GM10266 (cell line): ENCODE data around the gene SPARC.
A peak's percentile ranks its signal among the peaks of the same experiment; 100 is the strongest.

Source experiments
- DNase-seq: peaks from one replicate; pipeline ENCODE4 v3.0.0; 2012; ENCODE audit errors: extremely low spot score
- TF ChIP-seq, protein P1 (sequence below): IDR thresholded peaks from 2 replicates; pipeline ENCODE4 v1.5.1; 2012; ENCODE audit warnings: mild to moderate bottlenecking, low read depth; ENCODE audit not compliant: control insufficient read depth, insufficient read depth; ENCODE audit errors: missing control alignments

SPARC gene

DNA sequence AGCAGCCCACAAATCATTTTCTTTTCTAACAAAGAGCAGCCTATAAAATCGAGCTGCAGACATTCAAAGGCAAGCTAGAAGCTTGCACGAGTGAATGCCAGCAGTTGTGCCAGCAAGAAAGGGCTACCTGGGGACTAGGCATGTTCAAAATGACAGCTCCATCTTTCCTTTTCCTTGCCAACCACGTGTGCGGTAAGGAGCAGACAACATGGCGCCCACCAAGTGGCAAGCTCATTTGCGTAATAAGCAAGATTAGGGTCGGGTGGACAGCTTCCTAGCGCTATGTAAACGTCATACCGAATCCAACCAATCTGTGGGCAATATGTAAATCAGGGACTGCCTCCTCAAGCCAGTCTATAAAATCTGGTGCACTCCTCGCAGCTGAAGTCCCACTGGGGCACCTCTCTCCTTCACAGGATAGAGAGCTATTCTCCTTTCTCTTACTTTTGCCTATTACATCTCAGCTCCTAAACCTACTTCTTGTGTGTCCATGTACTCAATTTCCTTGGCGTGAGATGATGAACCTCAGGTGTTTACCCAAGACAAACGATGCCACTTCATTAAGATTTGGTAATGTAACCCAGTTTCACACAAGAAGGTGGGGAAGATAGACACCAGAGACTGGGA is 22.5 kb upstream of the SPARC start:
- TF ChIP-seq, protein P1, sequence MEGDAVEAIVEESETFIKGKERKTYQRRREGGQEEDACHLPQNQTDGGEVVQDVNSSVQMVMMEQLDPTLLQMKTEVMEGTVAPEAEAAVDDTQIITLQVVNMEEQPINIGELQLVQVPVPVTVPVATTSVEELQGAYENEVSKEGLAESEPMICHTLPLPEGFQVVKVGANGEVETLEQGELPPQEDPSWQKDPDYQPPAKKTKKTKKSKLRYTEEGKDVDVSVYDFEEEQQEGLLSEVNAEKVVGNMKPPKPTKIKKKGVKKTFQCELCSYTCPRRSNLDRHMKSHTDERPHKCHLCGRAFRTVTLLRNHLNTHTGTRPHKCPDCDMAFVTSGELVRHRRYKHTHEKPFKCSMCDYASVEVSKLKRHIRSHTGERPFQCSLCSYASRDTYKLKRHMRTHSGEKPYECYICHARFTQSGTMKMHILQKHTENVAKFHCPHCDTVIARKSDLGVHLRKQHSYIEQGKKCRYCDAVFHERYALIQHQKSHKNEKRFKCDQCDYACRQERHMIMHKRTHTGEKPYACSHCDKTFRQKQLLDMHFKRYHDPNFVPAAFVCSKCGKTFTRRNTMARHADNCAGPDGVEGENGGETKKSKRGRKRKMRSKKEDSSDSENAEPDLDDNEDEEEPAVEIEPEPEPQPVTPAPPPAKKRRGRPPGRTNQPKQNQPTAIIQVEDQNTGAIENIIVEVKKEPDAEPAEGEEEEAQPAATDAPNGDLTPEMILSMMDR, result no peak
- no peak for DNase-seq

DNA sequence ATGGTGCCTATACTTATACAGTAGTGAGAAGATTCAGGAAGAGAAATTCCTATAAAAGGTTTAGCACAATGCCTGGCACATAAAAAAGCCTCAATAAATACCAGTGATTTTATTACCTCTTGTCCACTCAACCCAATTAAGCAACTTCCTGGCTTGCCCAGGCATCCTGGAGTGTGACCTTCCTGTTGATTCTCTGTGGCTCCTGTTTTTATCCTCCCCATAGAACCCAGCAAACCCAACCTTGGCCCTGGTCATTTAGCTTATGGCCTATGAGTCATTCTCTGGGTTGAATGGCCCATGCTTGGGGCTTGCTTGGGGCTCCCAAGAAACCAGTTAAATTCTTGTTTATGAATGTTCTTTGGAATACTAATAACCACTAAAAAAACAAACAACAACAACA is 21.4 kb upstream of the SPARC start:
- no peak for DNase-seq
- TF ChIP-seq, protein P1, result no peak

DNA sequence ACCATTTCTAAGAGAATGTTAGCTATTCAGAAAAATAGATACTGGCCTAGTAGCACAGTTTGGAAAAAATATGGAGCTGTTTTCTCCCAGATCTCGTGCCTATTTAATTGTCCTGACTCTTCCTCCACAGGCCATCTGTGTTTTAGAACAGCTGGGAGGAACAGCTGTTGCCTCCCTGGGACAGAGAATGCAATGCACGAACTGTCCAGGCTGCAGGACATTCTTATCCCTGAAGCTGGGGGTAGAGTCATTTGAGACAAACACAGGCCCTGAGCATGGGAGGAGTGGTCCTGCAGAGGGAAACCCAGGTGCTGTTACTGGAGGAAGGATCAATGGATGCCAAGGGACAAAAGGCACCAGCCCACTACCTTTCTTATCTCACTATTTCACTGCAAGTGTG is 20.9 kb upstream of the SPARC start:
- TF ChIP-seq, protein P1, result no peak
- no peak for DNase-seq

DNA sequence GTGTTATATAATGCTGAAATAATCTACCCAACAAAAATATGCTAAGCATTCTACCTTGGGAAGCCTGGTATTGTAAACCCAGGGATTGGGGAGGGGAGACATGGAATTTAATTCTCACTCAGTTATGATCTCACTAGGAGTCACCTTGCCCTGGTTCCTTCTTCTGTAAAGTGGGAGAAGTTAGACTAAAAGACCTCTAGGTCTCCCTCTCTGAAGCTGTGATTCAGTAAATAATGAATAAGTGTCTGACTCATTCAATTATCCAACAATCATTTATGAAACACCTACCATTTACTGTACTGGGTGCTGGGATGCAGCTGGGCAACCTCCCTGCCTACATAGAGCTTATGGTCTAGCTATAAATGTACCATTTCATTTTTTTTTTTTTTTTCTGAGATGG is 20.2 kb upstream of the SPARC start:
- TF ChIP-seq, protein P1, result no peak
- no peak for DNase-seq

DNA sequence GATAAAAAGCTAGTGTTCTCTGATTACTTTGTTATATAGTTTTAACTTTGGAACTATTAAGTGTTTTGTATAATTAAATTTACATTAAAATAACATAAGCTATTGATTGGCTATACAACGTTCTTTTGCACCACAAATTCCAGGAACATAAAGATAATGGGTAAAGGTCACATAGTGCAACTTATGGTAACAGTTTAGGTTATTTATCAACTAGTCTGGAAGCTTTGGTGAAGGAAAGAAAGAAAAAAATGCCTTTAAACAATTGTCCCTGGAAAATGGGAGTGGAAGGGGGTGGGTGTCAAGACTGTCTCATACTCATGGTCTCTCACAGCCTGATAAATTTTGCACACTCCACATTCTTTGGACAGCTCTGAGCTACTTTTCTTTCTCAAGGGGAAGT is 17.1 kb upstream of the SPARC start:
- TF ChIP-seq, protein P1, result no peak
- DNase-seq, result no peak

DNA sequence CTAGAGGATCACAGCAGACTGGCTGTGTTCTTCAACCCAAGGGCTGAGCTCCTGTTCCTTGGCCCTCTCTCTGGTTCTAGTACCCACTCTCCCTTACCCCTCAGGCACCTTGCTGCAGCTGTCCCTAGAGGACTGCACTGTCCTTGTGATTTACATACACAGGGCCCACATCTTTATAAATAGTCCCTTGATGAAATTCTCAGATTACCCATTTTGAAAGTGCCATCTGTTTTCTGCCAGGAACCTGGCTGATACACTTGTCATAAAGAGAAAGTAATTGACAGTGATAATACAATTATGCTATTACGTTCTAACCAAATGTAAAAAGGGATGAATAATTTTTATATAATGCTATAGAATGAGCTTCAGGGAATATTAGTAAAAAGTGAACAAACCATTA is 16.5 kb upstream of the SPARC start:
- TF ChIP-seq, protein P1, result no peak
- peak; percentile 40 for DNase-seq

DNA sequence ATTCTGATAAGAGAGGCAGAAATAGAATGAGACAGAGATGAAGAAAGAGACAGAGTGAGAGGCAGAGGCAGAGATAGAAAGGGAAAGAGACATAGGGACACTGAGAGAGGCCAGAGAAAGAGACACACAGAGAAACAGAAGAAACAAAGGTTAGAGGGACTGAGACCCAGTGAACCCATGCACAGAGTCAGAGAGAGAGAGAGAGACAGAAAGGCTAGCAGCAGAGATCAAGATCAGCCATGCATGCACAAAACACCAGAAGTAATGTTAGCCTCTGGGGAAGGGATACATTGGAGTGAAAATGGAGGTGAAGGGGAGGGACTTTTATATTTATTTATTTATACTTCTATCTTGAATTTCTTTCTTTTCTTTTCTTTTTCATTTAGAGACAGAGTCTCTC is 14.1 kb upstream of the SPARC start:
- TF ChIP-seq, protein P1, result no peak

More for the DNA sequence above, 14.1 kb upstream of the SPARC start:
- DNase-seq, result no peak
